ENCODE measurements around the gene PXDN. TPM values are rescaled to one million over a fixed set of nuclear protein-coding genes. Genes with fewer than 3 reads are reported as not detected.

The PXDN gene
- total and polyA plus RNA-seq, 2 of the 13 experiments (the other 11 are each of a cell fraction or from before 2014, with no cell fraction given) = not detected

GRCh38 chr2:1750933-1751766 lies 6.8 kb upstream of the PXDN start (continued):
- TF ChIP-seq, protein P1, sequence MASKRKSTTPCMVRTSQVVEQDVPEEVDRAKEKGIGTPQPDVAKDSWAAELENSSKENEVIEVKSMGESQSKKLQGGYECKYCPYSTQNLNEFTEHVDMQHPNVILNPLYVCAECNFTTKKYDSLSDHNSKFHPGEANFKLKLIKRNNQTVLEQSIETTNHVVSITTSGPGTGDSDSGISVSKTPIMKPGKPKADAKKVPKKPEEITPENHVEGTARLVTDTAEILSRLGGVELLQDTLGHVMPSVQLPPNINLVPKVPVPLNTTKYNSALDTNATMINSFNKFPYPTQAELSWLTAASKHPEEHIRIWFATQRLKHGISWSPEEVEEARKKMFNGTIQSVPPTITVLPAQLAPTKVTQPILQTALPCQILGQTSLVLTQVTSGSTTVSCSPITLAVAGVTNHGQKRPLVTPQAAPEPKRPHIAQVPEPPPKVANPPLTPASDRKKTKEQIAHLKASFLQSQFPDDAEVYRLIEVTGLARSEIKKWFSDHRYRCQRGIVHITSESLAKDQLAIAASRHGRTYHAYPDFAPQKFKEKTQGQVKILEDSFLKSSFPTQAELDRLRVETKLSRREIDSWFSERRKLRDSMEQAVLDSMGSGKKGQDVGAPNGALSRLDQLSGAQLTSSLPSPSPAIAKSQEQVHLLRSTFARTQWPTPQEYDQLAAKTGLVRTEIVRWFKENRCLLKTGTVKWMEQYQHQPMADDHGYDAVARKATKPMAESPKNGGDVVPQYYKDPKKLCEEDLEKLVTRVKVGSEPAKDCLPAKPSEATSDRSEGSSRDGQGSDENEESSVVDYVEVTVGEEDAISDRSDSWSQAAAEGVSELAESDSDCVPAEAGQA (IDR thresholded peaks at IDR 0.05; ENCODE audit: low read depth) = no peak
- TF ChIP-seq, protein P1 (CRISPR knock-in tag; IDR thresholded peaks at IDR 0.05; ENCODE audit: borderline replicate concordance) = no peak
- TF ChIP-seq DPF2 (CRISPR knock-in tag; IDR thresholded peaks at IDR 0.05; ENCODE audit: borderline replicate concordance, low read depth) = no peak
- TF ChIP-seq BATF2 (CRISPR knock-in tag; IDR thresholded peaks at IDR 0.05) = no peak
- no peak for TF ChIP-seq ZMAT3 (CRISPR knock-in tag; conservative IDR thresholded peaks at IDR 0.05)
- TF ChIP-seq SUZ12 (IDR thresholded peaks at IDR 0.05; ENCODE audit: low read depth, low read length) = no peak
- no peak for TF ChIP-seq HDAC2 (CRISPR knock-in tag; IDR thresholded peaks at IDR 0.05)
- TF ChIP-seq SIN3B (IDR thresholded peaks at IDR 0.05; ENCODE audit: low read length) = no peak
- TF ChIP-seq ZNF30 (CRISPR knock-in tag; IDR thresholded peaks at IDR 0.05) = no peak
- TF ChIP-seq ZNF572 (CRISPR knock-in tag; IDR thresholded peaks at IDR 0.05) = 0 out of 2 replicates have a peak, but pooled peaks have one; percentile 41
- no peak for TF ChIP-seq RAD21 (CRISPR knock-in tag; IDR thresholded peaks at IDR 0.05)
- TF ChIP-seq CREB1 (IDR thresholded peaks at IDR 0.05) = no peak
- TF ChIP-seq CREB1 (CRISPR knock-in tag; IDR thresholded peaks at IDR 0.05) = no peak
- peak; percentile 61 for TF ChIP-seq XRCC5 (optimal IDR thresholded peaks at IDR 0.05; ENCODE audit: low read length)
- no peak for TF ChIP-seq HOXA3 (CRISPR knock-in tag; IDR thresholded peaks at IDR 0.05)
- no peak for TF ChIP-seq TOPORS (CRISPR knock-in tag; IDR thresholded peaks at IDR 0.05)
- no peak for TF ChIP-seq TCF12 (IDR thresholded peaks at IDR 0.05)
- no peak for TF ChIP-seq TCF12 (CRISPR knock-in tag; IDR thresholded peaks at IDR 0.05)
- TF ChIP-seq ZZZ3 (CRISPR knock-in tag; IDR thresholded peaks at IDR 0.05; ENCODE audit: borderline replicate concordance) = no peak
- peak; percentile 45; the same call in 1 of the 2 replicates for TF ChIP-seq HNF1B (CRISPR knock-in tag; IDR thresholded peaks at IDR 0.05)
- TF ChIP-seq KDM3A (CRISPR knock-in tag; IDR thresholded peaks at IDR 0.05; ENCODE audit: low read depth) = no peak
- TF ChIP-seq ZEB1 (IDR thresholded peaks at IDR 0.05; ENCODE audit: insufficient replicate concordance, low read depth) = no peak
- TF ChIP-seq JUNB (CRISPR knock-in tag; IDR thresholded peaks at IDR 0.05; ENCODE audit: borderline replicate concordance) = no peak
- TF ChIP-seq ZNF124 (CRISPR knock-in tag; IDR thresholded peaks at IDR 0.05) = no peak
- no peak for TF ChIP-seq ESRRA (CRISPR knock-in tag; IDR thresholded peaks at IDR 0.05; ENCODE audit: low read depth)
